B cell (primary cell): ENCODE data around the gene TIAM2.

ENCODE experiments used
- EZH2 ChIP-seq: IDR thresholded peaks from 2 replicates; pipeline ENCODE4 v1.6.1; 2012; ENCODE audit warnings: borderline replicate concordance, low read depth, mild to moderate bottlenecking, moderate library complexity, low read length; ENCODE audit not compliant: insufficient read depth, poor library complexity, severe bottlenecking
- TF ChIP-seq, protein P1 (sequence below): fragments of 200-600 bp; IDR thresholded peaks from one replicate; pipeline ENCODE4 v1.8.0; 2022; ENCODE audit warnings: antibody characterized with exemption, mild to moderate bottlenecking

DNA sequence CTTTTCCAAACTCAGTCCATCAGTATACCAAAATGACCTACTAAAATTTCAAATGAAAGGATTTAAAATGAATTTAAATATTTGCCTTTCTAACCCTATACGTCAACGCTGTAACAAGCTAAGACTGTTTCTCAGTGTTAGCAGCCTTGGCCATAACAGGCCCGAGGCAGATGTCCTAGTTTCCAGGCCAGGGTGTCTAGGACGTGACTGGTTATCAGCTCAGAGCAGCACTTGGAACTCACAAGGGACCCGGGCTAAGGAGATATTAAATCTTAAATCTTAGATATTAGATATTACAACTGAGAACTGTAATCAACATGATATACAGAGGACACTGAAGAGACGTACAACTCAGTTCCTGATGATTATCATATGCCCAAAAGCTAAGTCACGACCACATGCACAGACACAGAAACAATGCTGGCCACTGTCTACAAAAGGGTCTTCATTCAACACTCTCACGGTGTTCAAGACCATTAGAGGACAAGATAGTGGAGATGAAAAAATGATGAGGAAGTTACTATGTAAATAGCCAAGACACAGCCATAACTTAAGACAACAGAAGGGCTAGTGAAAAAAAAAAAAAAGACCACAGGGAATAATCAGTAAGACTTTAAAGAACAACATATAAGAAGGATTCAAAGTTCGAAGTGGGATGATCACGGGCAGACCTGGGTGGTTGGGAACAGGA, 268.4 kb downstream of the TIAM2 start, which contains the start of gene CLDN20:
- TF ChIP-seq, protein P1, sequence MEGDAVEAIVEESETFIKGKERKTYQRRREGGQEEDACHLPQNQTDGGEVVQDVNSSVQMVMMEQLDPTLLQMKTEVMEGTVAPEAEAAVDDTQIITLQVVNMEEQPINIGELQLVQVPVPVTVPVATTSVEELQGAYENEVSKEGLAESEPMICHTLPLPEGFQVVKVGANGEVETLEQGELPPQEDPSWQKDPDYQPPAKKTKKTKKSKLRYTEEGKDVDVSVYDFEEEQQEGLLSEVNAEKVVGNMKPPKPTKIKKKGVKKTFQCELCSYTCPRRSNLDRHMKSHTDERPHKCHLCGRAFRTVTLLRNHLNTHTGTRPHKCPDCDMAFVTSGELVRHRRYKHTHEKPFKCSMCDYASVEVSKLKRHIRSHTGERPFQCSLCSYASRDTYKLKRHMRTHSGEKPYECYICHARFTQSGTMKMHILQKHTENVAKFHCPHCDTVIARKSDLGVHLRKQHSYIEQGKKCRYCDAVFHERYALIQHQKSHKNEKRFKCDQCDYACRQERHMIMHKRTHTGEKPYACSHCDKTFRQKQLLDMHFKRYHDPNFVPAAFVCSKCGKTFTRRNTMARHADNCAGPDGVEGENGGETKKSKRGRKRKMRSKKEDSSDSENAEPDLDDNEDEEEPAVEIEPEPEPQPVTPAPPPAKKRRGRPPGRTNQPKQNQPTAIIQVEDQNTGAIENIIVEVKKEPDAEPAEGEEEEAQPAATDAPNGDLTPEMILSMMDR, result no peak
- no peak for TF ChIP-seq EZH2
